Stimulated activated CD4-positive, alpha-beta T cell treated with anti-CD3 and anti-CD28 coated beads, TNF-alpha, amount 100 ng/mL, for 24 hours (primary cell): ENCODE results near the gene TAF9.
"Not testable (repeated sequence)": the region's sequence is repeated elsewhere in the genome, so short reads cannot be mapped to it uniquely, and the experiment has no call there.

ENCODE experiments used
- DNase-seq, 3 experiments: peaks; one replicate each; pipeline ENCODE4 v3.0.0-alpha.2; 2020; ENCODE audit warnings: low read depth in 3 of 3

Gene TAF9

DNA sequence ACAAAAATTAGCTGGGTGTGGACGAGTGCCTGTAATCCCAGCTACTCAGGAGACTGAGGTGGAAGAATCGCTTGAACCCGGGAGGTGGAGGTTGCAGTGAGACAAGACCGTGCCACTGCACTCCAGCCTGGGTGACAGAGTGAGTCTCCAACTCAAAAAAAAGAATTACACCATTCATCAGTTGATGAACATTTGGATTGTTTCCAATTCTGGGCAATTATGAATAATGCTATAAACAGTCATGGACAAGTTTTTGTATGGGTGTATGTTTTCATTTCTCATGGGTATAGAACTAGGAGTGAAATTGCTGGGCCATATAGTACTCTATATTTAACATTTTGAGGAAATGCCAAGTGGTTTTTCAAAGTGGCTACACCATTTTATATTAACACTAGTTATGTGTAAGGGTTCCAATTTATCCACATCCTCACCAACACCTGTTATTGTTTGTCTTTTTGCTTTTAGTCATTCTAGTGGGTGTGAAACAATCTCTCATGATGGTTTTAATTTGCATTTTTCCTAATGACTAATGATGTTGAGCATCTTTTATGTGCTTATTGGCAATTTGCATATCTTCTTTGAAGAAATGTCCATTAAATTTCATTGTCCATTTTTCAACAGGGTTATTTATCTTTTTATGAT, 27.7 kb downstream of the TAF9 start:
- DNase-seq: no peak

DNA sequence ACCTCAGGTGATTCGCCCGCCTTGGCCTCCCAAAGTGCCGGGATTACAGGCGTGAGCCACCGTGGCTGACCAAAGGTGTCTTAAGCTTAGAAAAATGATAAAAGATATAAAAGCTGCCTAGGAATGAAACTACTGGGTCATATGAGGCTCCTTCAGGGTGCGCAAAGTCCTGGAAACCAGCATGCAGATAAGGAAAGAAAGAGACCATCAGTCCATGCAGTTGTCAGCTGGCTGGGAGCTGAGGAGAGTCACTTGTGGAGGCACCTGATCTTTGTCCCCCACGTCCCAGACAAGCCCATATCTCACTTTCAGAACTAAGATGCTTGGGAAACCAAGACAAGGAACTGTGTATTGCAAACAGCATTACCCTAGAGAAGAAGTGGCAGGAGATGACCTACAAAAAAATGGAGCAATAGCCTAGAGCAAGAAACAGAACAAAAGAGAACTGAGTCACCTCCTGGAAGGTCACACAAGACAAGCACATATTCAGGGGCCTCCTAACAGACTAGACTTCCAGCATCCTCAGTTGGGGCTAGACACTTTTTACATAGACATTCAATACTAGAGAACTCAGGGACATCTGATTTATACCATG, 33.9 kb downstream of the TAF9 start:
- no peak for DNase-seq

DNA sequence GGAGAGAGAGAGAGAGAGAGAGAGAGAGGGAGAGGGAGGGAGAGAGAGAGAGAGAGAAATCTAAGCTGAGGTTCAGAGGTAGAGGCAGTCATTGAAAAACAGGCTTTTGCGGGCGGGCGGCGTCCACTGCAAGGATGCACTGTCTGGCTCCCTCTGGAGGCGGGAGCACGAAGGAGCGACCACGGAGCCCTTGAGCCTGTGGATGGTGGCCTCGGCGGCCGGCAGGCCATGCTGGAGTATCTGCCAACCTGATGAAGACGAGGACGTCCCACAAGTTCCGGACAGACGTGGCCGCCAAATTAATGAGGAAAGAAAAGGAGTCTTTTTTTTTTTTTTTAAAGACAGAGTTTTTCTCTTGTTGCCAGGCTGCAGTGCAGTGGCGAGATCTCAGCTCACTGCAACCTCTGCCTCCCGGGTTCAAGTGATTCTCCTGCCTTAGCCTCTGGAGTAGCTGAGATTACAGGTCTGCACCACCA, 34.5 kb downstream of the TAF9 start:
- peak; percentile 51 to 70 (median 55) for DNase-seq

DNA sequence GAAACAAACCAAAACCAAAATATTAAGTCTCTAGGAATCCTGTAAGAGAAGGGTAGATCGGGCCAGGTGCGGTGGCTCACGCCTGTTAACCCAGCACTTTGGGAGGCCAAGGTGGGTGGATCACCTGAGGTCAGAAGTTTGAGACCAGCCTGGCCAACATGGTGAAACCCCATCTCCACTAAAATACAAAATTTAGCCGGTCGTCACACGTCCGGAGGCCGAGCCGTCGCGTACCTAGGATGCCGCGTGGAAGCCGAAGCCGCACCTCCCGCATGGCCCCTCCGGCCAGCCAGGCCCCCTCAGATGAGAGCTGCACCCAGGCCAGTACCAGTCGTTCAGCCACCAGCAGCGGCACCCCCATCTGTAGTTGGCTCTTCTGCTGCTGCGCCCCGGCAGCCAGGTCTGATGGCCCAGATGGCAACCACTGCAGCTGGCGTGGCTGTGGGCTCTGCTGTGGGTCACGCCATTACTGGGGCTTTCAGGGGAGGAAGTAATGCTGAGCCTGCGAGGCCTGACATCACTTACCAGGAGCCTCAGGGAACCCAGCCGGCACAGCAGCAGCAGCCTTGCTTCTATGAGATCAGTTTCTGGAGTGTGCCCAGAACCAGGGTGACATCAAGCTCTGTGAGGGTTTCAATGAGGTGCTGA, 35.5 kb downstream of the TAF9 start:
- not testable (repeated sequence) for DNase-seq

DNA sequence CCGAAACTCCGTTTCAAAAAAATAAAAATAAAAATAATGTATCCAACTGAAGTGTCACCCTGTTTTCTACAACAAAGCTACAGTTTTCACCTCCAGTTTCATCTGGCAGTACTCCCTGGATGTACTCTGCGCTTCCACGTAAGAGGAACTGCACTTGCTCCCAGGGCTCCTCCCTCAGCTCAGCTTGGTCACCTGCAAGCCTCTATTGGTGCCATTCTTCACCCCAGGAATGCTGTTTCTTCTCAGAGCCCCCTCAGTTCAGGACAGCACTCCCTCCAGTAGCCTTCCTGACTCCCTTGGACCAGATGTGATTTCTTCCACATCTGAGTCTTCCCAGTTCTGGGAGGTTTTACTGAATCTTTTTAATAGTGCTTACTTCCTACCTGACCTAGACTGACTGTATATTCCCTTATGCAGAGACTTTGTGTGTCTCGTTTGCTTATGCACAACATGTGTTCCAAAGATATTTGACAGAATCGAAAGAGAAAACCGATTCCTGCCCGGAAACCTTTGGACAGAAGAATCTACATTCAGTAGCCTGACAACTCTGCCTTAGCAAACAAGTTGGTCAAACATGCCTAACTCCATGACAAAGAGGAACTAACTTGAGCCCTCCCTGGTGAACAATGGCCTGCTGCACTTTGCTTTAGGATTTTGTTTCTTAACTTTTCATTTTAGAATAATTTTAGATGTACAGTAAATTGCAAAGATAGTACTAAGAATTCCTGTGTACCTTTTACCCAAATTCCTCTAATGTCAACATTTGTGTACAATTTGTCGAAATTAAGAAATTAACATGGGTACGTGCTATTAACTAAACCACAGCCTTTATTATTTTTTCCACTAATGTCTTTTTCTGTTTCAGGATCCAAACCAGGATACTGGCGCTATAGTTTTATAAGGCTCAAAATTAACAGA, 37.5 kb downstream of the TAF9 start:
- no peak for DNase-seq

DNA sequence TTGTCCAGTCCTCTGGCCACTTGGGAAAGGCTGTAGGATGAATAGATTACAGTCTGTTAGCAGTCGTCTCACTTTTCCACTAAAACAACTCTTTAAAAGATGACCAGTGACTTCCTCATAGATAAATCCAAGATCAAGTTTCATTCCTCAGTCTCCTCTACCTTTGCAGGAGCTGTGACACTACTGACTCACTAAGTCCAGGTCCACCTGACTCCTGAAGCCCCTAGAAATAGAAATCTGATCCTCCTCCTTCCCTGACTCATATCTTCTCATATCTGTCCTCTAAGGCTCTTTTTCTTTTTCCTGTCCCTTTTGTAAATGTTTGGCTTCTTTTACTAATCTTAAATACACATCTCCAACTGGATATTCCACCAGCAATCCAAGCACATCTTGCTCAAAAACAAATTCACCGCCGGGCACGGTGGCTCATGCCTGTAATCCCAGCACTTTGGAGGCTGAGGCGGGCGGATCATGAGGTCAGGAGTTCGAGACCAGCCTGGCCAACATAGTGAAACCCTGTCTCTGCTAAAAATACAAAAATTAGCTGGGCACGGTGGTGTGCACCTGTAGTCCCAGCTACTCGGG, 39.3 kb downstream of the TAF9 start:
- DNase-seq: no peak

DNA sequence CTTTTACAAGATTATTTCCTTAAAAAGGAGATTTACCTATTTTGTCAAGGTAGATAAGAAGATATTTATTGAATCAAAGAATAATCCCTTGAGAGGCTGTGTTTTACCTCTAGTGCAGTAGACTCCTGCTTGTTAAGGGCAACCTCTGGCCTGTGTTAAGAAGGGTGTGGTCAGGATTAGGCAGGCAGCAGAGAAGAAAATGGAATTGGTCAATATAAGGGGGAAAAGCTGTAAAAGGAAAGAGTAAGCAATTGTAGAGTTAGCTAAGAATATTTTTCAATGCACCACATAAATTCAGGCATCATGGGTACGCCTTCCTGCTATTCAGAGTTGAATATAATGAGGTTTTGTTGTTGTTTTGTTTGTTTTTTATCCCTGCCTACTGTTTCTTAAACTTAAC, 43.0 kb downstream of the TAF9 start:
- no peak for DNase-seq

DNA sequence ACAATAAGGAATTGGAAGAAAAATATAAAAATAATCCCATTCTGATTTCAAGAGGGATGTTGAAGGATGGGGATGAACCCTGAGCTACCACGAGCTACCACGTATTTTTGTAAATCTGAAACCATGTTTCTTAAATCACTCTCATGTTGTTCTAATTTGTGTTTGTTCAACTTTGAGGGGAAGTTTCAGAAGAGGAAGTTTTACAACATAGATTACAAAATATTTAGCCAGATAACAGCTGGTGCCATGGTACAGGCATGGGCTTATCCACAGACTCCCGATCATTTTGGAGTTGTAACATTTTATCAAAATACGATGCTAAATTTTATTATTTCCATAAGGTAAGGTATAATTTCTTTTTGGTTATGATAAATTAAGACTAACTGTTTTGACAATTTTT, 51.9 kb downstream of the TAF9 start:
- no peak for DNase-seq

DNA sequence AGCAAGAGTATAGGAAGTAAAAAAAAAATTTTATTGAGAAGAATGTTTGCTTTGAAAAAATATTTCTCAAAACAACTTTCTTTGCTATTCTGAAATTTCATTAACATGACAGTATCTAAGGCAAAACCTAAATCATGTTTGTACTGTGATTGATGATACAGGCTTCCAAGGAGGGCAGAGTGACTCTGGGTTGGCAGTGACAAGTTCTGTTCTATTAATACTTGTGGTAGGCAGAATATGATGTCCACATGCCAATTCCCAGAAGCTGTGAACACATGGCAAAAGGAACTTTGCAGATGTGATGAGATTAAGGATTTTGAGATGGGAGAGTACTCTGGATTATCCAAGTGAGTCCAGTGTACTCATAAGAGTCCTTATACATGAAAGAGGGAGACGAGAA, 53.3 kb downstream of the TAF9 start:
- DNase-seq: no peak
